Muscle layer of duodenum (tissue), 2 donors: ENCODE data around the gene PKP3.
"Not testable (repeated sequence)": the region's sequence is repeated elsewhere in the genome, so short reads cannot be mapped to it uniquely, and the experiment has no call there.

Source experiments
- H3K27ac ChIP-seq: one replicate; pipeline ENCODE4 v1.7.0; 2013; ENCODE audit warnings: mild to moderate bottlenecking, low read length
- H3K27me3 ChIP-seq: one replicate; pipeline ENCODE4 v1.7.0; 2013; ENCODE audit warnings: low read depth, mild to moderate bottlenecking, control low read depth, low read length
- H3K36me3 ChIP-seq, 2 donors: one replicate each; pipeline ENCODE4 v1.7.0; 2013; ENCODE audit warnings: low read length in 2 of 2, control low read depth in 1 of 2, mild to moderate bottlenecking in 1 of 2; ENCODE audit not compliant: insufficient read depth in 2 of 2, control insufficient read depth in 1 of 2
- H3K4me1 ChIP-seq, 2 donors: one replicate each; pipeline ENCODE4 v1.7.0; 2013; ENCODE audit warnings: low read length in 2 of 2, mild to moderate bottlenecking in 2 of 2, control low read depth in 1 of 2, moderate library complexity in 1 of 2; ENCODE audit not compliant: insufficient read depth in 2 of 2, control insufficient read depth in 1 of 2
- H3K4me3 ChIP-seq, 2 donors: one replicate each; pipeline ENCODE4 v1.7.0; 2013; ENCODE audit warnings: low read length in 2 of 2, low read depth in 1 of 2, mild to moderate bottlenecking in 1 of 2
- H3K9me3 ChIP-seq, 2 donors: one replicate each; pipeline ENCODE4 v1.7.0; 2013; ENCODE audit warnings: low read length in 2 of 2, control low read depth in 1 of 2, mild to moderate bottlenecking in 1 of 2; ENCODE audit not compliant: control insufficient read depth in 1 of 2
- donor health status: healthy.

The PKP3 gene

DNA sequence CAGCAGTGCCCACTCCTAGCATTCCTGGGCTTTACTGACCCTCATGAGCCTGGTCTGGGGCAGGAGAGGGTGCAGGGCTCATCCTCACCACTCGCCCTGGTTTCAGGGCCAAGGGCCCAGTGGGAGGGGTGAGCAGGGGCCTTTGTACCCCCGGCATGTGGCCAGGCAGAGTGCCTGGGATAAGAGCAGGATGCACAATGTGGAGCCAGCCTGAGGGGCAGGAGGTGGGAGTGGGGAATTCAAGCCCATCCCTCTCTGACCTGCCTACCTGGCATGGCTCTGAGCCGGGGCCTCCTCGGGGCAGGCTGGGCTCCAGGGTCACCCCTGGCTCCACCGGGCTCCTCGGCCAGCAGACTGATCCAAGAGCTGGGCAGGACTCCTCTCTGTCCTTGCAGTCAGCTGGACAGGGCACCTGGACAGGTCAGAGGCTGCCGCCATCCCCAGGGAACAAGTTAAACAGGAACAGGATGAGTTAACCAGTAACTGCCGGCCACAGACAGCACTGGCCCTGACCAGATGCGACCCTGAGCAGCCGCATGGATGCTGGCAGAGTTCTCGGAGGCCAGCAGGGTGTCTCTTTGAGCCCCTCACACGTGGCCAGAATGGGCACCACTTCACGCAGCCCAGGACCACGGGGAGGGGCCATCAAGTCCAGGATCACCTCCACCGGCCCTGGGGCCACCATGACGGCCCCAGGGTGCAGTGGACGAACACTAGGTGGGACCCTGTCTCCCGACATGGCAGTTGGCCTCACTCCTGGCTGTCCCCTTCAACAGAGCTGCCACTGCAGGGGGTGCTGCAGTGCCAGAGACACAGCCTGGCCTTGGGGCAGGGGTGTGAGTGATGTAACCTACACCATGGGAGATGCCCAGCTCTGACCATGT is 15.8 kb downstream of the PKP3 start:
- no peaks in the 10 kb centered on the region for H3K27me3 ChIP-seq
- H3K27ac ChIP-seq = no peak overlapping the region
- no peaks in the 10 kb centered on the region for H3K36me3 ChIP-seq
- H3K9me3 ChIP-seq = no peaks in the 10 kb centered on the region
- H3K4me3 ChIP-seq = no peak overlapping the region
- H3K4me1 ChIP-seq = peaks cover 0 to 15% of the 10 kb centered on the region in 2 donors

DNA sequence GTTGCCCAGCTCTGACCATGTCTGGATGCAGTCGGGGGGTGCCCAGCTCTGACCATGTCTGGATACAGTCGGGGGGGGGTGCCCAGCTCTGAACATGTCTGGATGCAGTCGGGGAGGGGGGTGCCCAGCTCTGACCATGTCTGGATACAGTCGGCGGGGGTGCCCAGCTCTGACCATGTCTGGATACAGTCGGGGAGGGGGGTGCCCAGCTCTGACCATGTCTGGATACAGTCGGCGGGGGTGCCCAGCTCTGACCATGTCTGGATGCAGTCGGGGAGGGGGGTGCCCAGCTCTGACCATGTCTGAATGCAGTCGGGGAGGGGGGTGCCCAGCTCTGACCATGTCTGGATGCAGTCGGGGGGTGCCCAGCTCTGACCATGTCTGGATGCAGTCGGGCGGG is 16.7 kb downstream of the PKP3 start:
- H3K27me3 ChIP-seq, H3K4me3 ChIP-seq, H3K36me3 ChIP-seq, H3K9me3 ChIP-seq, H3K27ac ChIP-seq: not testable (repeated sequence)
- peaks cover 0 to 15% of the 10 kb centered on the region in 2 donors for H3K4me1 ChIP-seq

DNA sequence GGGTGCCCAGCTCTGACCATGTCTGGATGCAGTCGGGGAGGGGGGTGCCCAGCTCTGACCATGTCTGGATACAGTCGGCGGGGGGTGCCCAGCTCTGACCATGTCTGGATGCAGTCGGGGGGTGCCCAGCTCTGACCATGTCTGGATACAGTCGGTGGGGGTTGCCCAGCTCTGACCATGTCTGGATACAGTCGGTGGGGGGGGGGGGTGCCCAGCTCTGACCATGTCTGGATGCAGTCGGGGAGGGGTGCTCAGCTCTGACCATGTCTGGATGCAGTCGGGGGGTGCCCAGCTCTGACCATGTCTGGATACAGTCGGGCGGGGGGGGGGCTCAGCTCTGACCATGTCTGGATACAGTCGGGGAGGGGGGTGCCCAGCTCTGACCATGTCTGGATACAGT is 17.5 kb downstream of the PKP3 start:
- not testable (repeated sequence) for H3K27ac ChIP-seq, H3K36me3 ChIP-seq, H3K4me3 ChIP-seq, H3K27me3 ChIP-seq, H3K9me3 ChIP-seq
- H3K4me1 ChIP-seq = peaks cover 0 to 15% of the 10 kb centered on the region in 2 donors

DNA sequence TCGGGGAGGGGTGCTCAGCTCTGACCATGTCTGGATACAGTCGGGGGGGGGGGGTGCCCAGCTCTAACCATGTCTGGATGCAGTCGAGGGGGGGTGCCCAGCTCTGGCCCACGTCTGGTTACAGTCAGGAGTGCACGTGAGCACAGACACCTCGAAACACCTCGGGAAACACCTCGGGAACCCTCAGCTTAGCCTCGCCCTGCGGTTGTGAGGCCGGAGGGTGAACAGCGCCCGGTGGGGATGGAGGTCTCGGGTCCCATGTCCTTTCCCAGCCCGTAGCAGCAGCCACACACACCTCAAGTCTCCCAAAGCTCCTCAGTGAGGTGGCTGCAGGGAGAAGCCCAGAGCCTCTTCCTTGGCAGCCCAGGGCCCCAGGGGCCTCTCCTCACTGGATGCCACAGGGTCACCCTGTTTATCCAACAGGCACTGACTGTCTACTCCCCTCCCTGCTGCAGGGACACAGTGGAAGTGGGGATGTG is 18.7 kb downstream of the PKP3 start:
- Histone ChIP-seq H3K27ac (no peak overlapping the region), H3K36me3 (no peaks in the 10 kb centered on the region), H3K4me1 (peaks cover 0 to 18% of the 10 kb centered on the region in 2 donors), H3K9me3 (no peaks in the 10 kb centered on the region), H3K4me3 (no peak overlapping the region), H3K27me3 (no peaks in the 10 kb centered on the region)

DNA sequence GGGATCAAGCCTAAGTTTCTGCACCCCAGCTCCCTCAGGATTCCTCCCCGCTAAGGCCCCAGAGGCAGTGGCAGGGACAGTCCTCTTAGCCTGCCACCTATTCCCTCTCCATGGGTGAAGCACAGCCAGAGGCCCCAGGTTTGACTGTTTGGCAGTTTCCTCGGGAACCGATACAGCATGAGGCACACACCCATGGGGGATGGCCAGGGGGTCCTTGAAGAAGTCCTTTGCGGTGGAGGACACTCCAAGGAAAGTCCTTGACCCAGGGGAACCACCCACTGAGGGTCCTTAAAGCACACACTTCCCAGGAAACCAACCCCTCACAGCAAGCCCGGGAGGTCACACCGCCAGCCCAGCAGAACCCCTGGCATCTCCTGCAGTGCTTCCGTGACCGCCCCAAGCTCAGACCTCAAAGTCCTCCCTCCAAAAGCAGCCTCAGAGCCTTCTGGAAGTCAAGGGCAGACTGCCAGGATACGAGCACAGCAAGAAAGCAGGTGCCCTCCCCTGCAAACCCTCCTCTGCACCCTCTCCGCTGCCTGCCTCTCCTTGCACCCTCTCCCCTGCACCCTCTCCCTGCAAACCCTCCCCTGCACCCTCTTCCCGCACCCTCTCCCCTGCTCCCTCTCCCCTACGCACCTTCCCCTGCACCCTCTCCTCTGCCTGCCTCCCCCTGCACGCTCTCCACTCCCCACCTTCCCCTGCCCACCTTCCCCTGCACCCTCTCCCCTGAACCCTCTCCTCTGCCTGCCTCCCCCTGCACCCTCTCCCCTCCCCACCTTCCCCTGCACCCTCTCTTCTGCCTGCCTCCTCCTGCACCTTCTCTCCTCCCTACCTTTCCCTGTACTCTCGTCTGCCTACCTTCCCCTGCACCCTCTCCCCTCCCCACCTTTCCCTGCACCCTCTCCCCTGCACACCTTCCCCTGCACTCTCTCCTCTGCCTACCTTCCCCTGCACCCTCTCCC is 19.4 kb downstream of the PKP3 start:
- no peaks in the 10 kb centered on the region for H3K27me3 ChIP-seq
- H3K36me3 ChIP-seq = no peaks in the 10 kb centered on the region
- no peak overlapping the region for H3K4me3 ChIP-seq
- H3K27ac ChIP-seq = no peak overlapping the region
- H3K4me1 ChIP-seq = peaks cover 0 to 17% of the 10 kb centered on the region in 2 donors
- no peaks in the 10 kb centered on the region for H3K9me3 ChIP-seq

DNA sequence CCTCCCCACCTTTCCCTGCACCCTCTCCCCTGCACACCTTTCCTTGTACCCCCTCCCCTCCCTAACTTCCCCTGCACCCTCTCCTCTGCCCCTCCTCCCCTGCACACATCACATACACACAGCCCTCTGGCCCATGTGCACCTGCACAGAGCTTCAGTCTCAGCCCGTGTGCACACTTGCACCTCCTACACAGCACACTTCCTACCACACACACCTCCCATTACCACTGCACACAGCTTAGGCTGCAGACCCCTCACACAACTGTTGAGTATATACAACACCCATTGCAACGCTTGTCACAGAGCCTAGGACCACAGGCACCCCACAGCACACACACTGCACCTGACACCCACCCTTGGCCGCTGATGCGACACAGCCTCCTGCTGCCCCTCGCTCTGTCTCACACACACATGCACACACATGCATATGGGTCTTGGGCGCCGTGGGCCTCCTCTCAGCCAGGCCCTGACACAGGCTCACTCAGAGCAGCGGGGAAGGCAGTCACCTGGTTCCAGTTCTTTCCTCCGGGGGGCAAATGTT is 20.4 kb downstream of the PKP3 start:
- Histone ChIP-seq H3K4me3 (peak overlapping the region; percentile 34 to 47), H3K4me1 (peaks cover 0 to 17% of the 10 kb centered on the region in 2 donors), H3K27me3 (peaks cover 4% of the 10 kb centered on the region)

DNA sequence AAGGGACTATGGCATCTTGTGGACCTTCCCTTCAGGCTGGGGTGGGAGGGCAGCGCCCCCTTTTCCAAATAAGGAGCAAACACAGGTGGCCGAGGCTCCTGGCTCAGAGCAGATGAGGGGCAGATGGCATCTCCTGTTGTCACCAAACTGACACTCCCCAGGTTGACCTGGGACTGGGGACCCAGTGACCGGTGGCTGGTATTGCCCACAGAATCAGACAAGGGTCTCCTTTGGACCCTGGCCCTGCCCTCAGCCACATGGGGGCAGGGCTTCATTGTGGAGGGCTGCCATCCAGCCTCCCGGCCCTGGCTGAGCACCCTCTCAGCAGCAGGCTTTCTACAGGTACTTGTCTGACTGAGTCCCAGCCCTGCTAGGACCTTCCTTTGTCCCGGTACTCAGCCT is 21.6 kb downstream of the PKP3 start:
- peaks cover 7% of the 10 kb centered on the region for H3K27me3 ChIP-seq
- H3K9me3 ChIP-seq = no peaks in the 10 kb centered on the region
- peaks cover 0 to 17% of the 10 kb centered on the region in 2 donors for H3K4me1 ChIP-seq
- H3K27ac ChIP-seq = peak overlapping the region; percentile 23
- no peaks in the 10 kb centered on the region for H3K36me3 ChIP-seq
- H3K4me3 ChIP-seq = peak overlapping the region; percentile 39 to 60

More for the DNA sequence above, 20.4 kb downstream of the PKP3 start:
- Histone ChIP-seq H3K9me3 (no peaks in the 10 kb centered on the region), H3K27ac (no peak overlapping the region), H3K36me3 (no peaks in the 10 kb centered on the region)

DNA sequence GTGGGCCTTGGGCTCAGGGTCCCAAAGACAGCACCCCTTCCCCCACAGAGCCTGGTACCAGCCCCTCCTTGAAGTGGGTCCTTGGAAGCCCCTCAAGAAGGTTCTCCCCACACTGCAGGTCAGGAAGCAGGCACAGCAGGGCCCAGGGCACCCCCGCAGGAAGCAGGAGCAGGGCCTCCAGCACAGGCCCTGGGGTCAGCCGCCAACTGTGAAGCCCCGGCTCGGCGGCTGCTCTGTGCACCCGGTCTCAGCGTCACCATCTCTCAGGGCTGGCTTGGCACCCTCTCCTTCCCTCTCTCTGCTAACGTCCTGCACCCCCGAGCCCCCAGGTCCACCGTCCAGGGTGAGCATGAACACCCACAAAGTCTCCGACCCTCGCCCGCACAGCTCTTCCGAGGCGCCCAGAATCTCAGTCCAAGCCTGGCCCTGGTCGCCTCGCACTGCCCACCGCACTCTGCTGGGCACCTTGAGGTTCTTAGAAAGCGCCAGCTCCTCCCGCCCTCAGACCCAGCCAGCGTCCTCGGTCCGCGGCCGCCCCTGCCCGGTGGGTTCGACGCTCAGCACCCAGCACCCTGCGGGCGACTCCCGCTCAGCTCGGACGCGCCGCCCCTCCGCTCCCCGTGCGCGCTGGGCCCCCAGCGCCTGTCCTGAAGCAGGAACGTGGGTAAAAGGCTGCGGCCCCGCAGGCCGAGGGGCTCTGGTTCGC is 22.2 kb downstream of the PKP3 start:
- peak overlapping the region; percentile 39 to 60 for H3K4me3 ChIP-seq
- peak overlapping the region; percentile 23 for H3K27ac ChIP-seq

DNA sequence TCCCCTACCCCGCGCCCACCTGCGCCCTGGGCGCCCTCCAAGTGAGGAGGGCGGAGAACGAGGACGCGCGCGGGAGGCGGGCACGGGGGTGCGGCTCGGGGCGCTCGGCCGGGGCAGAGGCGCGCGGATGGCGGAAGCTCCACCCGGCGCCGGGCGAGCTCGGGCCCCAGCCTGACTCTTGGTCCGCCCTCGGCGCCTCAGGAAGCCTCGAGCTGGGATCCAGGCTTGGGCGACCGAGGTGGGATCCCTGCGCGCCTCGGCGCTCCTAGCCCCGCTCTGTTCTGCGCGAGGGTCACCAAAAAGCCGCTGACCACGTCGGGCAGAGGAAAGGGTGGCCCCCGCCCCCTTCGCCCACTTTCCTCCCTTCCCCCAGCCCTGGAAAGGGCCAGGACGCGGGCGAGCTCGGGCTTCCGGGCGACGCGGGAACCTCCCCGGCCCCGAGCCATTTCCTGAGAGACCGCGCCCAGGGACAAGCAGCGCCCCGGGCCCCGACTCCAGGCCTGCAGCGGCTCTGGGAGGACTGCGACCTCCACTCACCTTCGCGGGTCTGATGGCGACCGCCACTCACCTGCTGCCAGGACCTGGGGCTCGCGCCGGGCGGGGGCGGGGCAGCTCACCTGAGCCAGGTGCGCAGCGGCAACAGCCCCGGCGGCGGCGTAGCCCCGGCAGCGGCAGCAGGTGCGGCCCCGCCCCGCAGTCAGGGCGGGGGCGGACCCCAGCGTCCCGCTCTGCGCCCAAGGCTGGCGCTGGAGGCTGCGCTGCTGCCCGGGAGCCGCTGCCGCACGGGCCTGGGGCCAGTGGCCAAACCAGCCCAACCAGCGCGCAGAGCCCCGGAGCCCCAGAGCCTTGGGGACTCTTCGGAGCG is 23.0 kb downstream of the PKP3 start:
- Histone ChIP-seq H3K27me3 (peaks cover 7% of the 10 kb centered on the region), H3K4me1 (peaks cover 0 to 17% of the 10 kb centered on the region in 2 donors), H3K27ac (no peak overlapping the region), H3K36me3 (no peaks in the 10 kb centered on the region), H3K4me3 (peak overlapping the region; percentile 11 to 60), H3K9me3 (no peaks in the 10 kb centered on the region)

More for the DNA sequence above, 22.2 kb downstream of the PKP3 start:
- peaks cover 0 to 17% of the 10 kb centered on the region in 2 donors for H3K4me1 ChIP-seq
- H3K36me3 ChIP-seq = no peaks in the 10 kb centered on the region
- no peaks in the 10 kb centered on the region for H3K9me3 ChIP-seq
- H3K27me3 ChIP-seq = peaks cover 7% of the 10 kb centered on the region
